ENCODE results near the gene PCDHGA7.
"Not testable (repeated sequence)": the region's sequence is repeated elsewhere in the genome, so short reads cannot be mapped to it uniquely, and the experiment has no call there.

PCDHGA7 gene

GRCh38 chr5:141382469-141383294 lies at the start of gene PCDHGA7:
Gene PCDHGA7 (plus strand): TSS chr5:141382742. CDS start chr5:141382900, 158 bp downstream.
- DNase-seq = no peak

- DNase-seq = no peak
Measured at GRCh38 chr5:141338538-141339306, 43.8 kb upstream of the PCDHGA7 start, which contains the start of gene PCDHGA2. Gene PCDHGA2 (plus strand): TSS chr5:141338760.

- not testable (repeated sequence) for DNase-seq
Measured at GRCh38 chr5:141340781-141341354, 41.7 kb upstream of the PCDHGA7 start.

- DNase-seq = no peak
Measured at GRCh38 chr5:141342773-141343172, 39.8 kb upstream of the PCDHGA7 start.

- DNase-seq = no peak
Measured at GRCh38 chr5:141343242-141343952, 39.1 kb upstream of the PCDHGA7 start, which contains the start of gene PCDHGA3. Gene PCDHGA3 (plus strand): TSS chr5:141343829. CDS start chr5:141344034, 205 bp downstream.

GRCh38 chr5:141343953-141344463 lies 38.5 kb upstream of the PCDHGA7 start:
- DNase-seq = no peak

GRCh38 chr5:141345327-141345726 lies 37.2 kb upstream of the PCDHGA7 start:
- DNase-seq = no peak

GRCh38 chr5:141346017-141346416 lies 36.5 kb upstream of the PCDHGA7 start:
- DNase-seq = not testable (repeated sequence)

- peak in 8 of 58 donors; percentile 3 to 25 (median 10) for DNase-seq
Measured at GRCh38 chr5:141349917-141350619, 32.5 kb upstream of the PCDHGA7 start, which contains the start of gene PCDHGB1. Gene PCDHGB1 (plus strand): TSS chr5:141350099. CDS start chr5:141350261, 162 bp downstream.

- no peak for DNase-seq
Measured at GRCh38 chr5:141351591-141351990, 31.0 kb upstream of the PCDHGA7 start.

- DNase-seq = no peak
Measured at GRCh38 chr5:141354900-141355469, 27.6 kb upstream of the PCDHGA7 start, which contains the start of gene PCDHGA4. Gene PCDHGA4 (plus strand): TSS chr5:141355021. CDS start chr5:141355108, 87 bp downstream.

GRCh38 chr5:141355641-141356040 lies 26.9 kb upstream of the PCDHGA7 start:
- DNase-seq = no peak

GRCh38 chr5:141356133-141356532 lies 26.4 kb upstream of the PCDHGA7 start:
- no peak for DNase-seq

GRCh38 chr5:141356950-141357349 lies 25.6 kb upstream of the PCDHGA7 start:
- no peak for DNase-seq

GRCh38 chr5:141359790-141360426 lies 22.6 kb upstream of the PCDHGA7 start, which contains the start of gene PCDHGB2:
Gene PCDHGB2 (plus strand): TSS chr5:141359994. CDS start chr5:141360136, 142 bp downstream.
- DNase-seq = no peak

GRCh38 chr5:141360685-141361084 lies 21.9 kb upstream of the PCDHGA7 start:
- DNase-seq = no peak

GRCh38 chr5:141362719-141363118 lies 19.8 kb upstream of the PCDHGA7 start:
- no peak for DNase-seq

GRCh38 chr5:141363952-141364660 lies 18.4 kb upstream of the PCDHGA7 start, which contains the start of gene PCDHGA5:
Gene PCDHGA5 (plus strand): TSS chr5:141364162. CDS start chr5:141364331, 169 bp downstream.
- DNase-seq = no peak

Data from anterior cingulate cortex (tissue), 58 donors.